OCI-LY3 (cell line): ENCODE data around the gene EFNA5.

Experiments
- H2AFZ ChIP-seq: fragments of 200-600, 300-600 bp; shearing (Covaris generic); 2 replicates; pipeline ENCODE4 v1.6.0; 2014; ENCODE audit warnings: antibody characterized with exemption, low read depth, low read length
- H3K27ac ChIP-seq: fragments of 200-600, 300-600 bp; sonication (generic); 2 replicates; pipeline ENCODE4 v1.5.1; 2014; ENCODE audit warnings: mild to moderate bottlenecking, low read length, moderate library complexity, mixed read lengths
- H3K27me3 ChIP-seq: fragments of 200-600, 300-600 bp; sonication (generic); 2 replicates; pipeline ENCODE4 v1.6.1; 2014; ENCODE audit warnings: low read depth, low read length, mixed read lengths
- H3K36me3 ChIP-seq: fragments of 200-600, 300-600 bp; sonication (generic); replicated peaks from 2 replicates; pipeline ENCODE3; 2014; ENCODE audit warnings: low read depth, low read length, mixed read lengths
- H3K4me1 ChIP-seq: fragments of 300-600, 200-600 bp; sonication (generic); 2 replicates; pipeline ENCODE4 v1.6.1; 2014; ENCODE audit warnings: low read length, mixed read lengths
- H3K4me2 ChIP-seq: fragments of 200-600, 300-600 bp; sonication (generic); 2 replicates; pipeline ENCODE4 v1.6.1; 2014; ENCODE audit warnings: low read length, mixed read lengths
- H3K4me3 ChIP-seq: fragments of 300-600, 200-600 bp; sonication (generic); 2 replicates; pipeline ENCODE4 v1.5.1; 2014; ENCODE audit warnings: antibody characterized with exemption, mild to moderate bottlenecking, low read length, moderate library complexity
- H3K79me2 ChIP-seq: fragments of 300-600, 200-600 bp; shearing (Covaris generic); 2 replicates; pipeline ENCODE4 v1.6.1; 2014; ENCODE audit warnings: mild to moderate bottlenecking, low read length, mixed read lengths
- H3K9ac ChIP-seq: fragments of 300-600, 200-600 bp; shearing (Covaris generic); 2 replicates; pipeline ENCODE4 v1.6.0; 2014; ENCODE audit warnings: mild to moderate bottlenecking, low read length, moderate library complexity
- H3K9me3 ChIP-seq: fragments of 200-600, 300-600 bp; shearing (Covaris generic); 2 replicates; pipeline ENCODE4 v1.6.1; 2014; ENCODE audit warnings: low read length, mixed read lengths; ENCODE audit not compliant: insufficient read depth
- H4K20me1 ChIP-seq: fragments of 200-600, 300-600 bp; sonication (generic); 2 replicates; pipeline ENCODE4 v1.6.1; 2016; ENCODE audit warnings: low read length, mixed read lengths; ENCODE audit not compliant: insufficient read depth
- CTCF ChIP-seq: fragments of 200-600, 300-600 bp; sonication (generic); IDR thresholded peaks from 2 replicates; pipeline ENCODE4 v1.5.1; 2014; ENCODE audit warnings: antibody characterized with exemption, low read length, low read depth
- EZH2phosphoT487 ChIP-seq: fragments of 200-600 bp; shearing (Covaris generic); IDR thresholded peaks from 2 replicates; pipeline ENCODE4 v1.6.1; 2018; ENCODE audit warnings: antibody characterized with exemption, mixed run types, low read depth

EFNA5 gene

DNA sequence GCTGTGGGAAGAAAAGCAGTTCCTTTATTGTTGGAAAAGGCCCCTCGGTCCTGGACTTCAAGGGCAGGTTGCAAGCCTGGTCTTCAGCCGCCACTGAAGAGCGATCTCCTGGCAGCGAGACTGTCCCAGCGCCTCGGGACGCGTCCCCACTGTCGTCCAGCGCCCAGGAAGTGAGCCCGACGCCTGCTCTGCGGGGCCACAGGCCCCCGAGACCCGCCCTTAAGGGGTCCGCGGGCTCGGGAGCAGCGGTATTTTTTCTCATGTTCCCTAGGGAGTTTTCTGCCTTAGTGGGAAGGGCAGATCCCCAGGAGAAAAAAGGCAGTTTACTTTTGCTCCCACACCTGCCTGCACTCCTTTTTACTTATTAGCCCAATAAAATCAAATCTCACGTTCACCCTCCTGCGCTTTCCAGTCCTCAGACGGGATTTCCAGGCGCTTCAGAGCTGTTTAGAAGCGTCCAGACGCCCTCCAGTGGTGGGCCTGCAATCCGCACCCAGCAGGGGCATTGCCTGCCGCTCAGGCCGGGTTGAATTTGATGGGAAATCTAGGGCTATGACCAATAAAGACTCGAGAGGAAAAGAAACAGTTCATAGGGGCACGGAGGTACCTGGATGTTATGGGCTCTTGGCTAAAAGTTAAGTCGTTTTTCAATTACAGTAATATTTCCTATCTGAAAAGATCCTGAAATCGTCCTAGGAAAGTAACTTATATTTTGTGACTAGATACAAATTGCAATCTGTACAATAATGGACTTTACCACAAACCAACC is 2.8 kb upstream of the EFNA5 start:
- Histone ChIP-seq H3K4me2 (peak overlapping the region; percentile 72), H3K9ac (peak overlapping the region; percentile 47), H3K4me3 (peak overlapping the region; percentile 74), H2AFZ (peak overlapping the region; percentile 86; the same call in 1 of the 2 replicates), H3K36me3 (no peaks in the 10 kb centered on the region), H3K27ac (no peak overlapping the region), H3K27me3 (0 out of 2 replicates have a peak, but pooled peaks cover 3% of the 10 kb centered on the region), H3K4me1 (peaks cover 4% of the 10 kb centered on the region), H3K9me3 (no peaks in the 10 kb centered on the region), H4K20me1 (no peaks in the 10 kb centered on the region), H3K79me2 (no peaks in the 10 kb centered on the region)
- no peak for TF ChIP-seq EZH2phosphoT487
- TF ChIP-seq CTCF = peak; percentile 87

GRCh38 chr5:107673039-107673367 is 2.3 kb upstream of the EFNA5 start:
- 0 out of 2 replicates have a peak, but pooled peaks cover 3% of the 10 kb centered on the region for H3K27me3 ChIP-seq

DNA sequence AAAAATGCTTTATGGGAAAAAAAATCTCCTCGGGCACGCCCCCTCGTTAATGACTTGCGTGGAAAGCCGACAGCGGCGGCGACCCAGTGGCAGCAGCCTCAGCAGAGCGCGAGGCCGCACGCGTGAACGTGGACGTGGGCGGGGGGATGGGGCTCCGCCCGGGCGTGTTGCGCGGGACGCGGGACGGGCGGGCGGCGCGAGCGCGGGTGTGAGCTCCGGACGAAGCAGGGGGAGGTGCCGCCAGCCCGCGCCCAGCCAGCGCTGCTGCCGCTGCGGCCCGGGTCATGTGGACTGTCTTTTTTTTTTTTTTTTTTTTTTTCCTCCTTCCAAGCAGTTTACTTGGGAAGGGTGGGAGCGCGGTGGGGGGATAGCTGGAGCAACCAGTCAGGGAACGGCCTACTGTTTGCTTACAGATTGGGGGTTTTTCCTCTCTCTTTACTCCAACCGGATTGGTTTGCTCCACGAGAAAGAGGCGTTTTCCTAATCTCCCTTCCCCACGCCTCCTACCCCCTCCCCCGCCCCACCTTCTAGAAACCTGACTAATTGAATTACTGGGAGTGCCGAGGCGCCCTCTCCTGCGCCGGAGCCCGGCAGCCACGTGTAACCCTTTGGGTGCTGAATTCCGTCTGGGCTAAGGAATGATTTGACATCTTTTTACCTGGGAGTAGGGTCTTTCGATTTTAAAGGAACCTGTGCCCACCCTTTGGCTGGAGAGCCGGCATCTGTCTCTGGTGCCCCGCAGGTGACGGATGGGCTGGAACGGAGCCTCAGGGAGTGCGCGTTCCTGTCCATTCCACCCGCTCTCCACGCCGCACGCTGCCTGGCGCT is 1.7 kb upstream of the EFNA5 start:
- Histone ChIP-seq H4K20me1 (no peaks in the 10 kb centered on the region), H3K27me3 (0 out of 2 replicates have a peak, but pooled peaks cover 3% of the 10 kb centered on the region), H3K79me2 (no peaks in the 10 kb centered on the region), H2AFZ (0 out of 2 replicates have a peak overlapping the region, but pooled peaks have one; percentile 86), H3K36me3 (no peaks in the 10 kb centered on the region), H3K4me3 (no peak overlapping the region), H3K4me2 (no peak overlapping the region), H3K27ac (no peak overlapping the region), H3K9me3 (no peaks in the 10 kb centered on the region), H3K9ac (no peak overlapping the region), H3K4me1 (peaks cover 4% of the 10 kb centered on the region)
- TF ChIP-seq EZH2phosphoT487 (no peak), CTCF (no peak)

More at GRCh38 chr5:107673039-107673367, 2.3 kb upstream of the EFNA5 start:
- no peaks in the 10 kb centered on the region for H3K36me3 ChIP-seq
- peak overlapping the region; percentile 72 for H3K4me2 ChIP-seq
- peak overlapping the region; percentile 86; the same call in 1 of the 2 replicates for H2AFZ ChIP-seq
- H3K9ac ChIP-seq = peak overlapping the region; percentile 47
- peak overlapping the region; percentile 74 for H3K4me3 ChIP-seq
- H3K27ac ChIP-seq = no peak overlapping the region
- no peaks in the 10 kb centered on the region for H3K79me2 ChIP-seq
- H3K9me3 ChIP-seq = no peaks in the 10 kb centered on the region
- TF ChIP-seq CTCF = no peak
- no peak for TF ChIP-seq EZH2phosphoT487
- peaks cover 4% of the 10 kb centered on the region for H3K4me1 ChIP-seq
- no peaks in the 10 kb centered on the region for H4K20me1 ChIP-seq

GRCh38 chr5:107671742-107672210 is 1.0 kb upstream of the EFNA5 start:
- Histone ChIP-seq H3K9ac (no peak overlapping the region), H3K36me3 (no peaks in the 10 kb centered on the region), H3K4me3 (no peak overlapping the region), H3K9me3 (no peaks in the 10 kb centered on the region), H3K4me2 (no peak overlapping the region), H3K27me3 (0 out of 2 replicates have a peak, but pooled peaks cover 3% of the 10 kb centered on the region), H3K4me1 (peaks cover 4% of the 10 kb centered on the region), H3K79me2 (no peaks in the 10 kb centered on the region), H4K20me1 (no peaks in the 10 kb centered on the region), H3K27ac (no peak overlapping the region), H2AFZ (no peak overlapping the region)
- TF ChIP-seq CTCF (no peak), EZH2phosphoT487 (no peak)
